Mucosa of descending colon (tissue), 3 donors: ENCODE results near the gene BTNL3. TPM values are rescaled to one million over a fixed set of nuclear protein-coding genes. Genes with fewer than 3 reads are reported as not detected.

Source experiments
- ATAC-seq: fragments of 200-7000 bp; cut with Tn5 transposase; one replicate; pipeline ENCODE4 v1.9.1; 2020; ENCODE audit warnings: mild to moderate bottlenecking, moderate library complexity
- DNase-seq, 3 donors: peaks; one replicate each; pipeline ENCODE4 v3.0.0-alpha.2; 2020
- H3K36me3 ChIP-seq: fragments of 200-600 bp; one replicate; pipeline ENCODE4 v1.8.0; 2021; ENCODE audit warnings: low read depth, mild to moderate bottlenecking
- H3K4me1 ChIP-seq: fragments of 200-600 bp; one replicate; pipeline ENCODE4 v1.8.0; 2021; ENCODE audit warnings: low read depth, mild to moderate bottlenecking
- H3K4me3 ChIP-seq: fragments of 200-600 bp; one replicate; pipeline ENCODE4 v1.8.0; 2021; ENCODE audit warnings: mild to moderate bottlenecking
- H3K9me3 ChIP-seq: fragments of 200-600 bp; one replicate; pipeline ENCODE4 v1.8.0; 2021; ENCODE audit warnings: mild to moderate bottlenecking
- CTCF ChIP-seq: fragments of 200-600 bp; IDR thresholded peaks from one replicate; pipeline ENCODE4 v1.8.0; 2022; ENCODE audit warnings: antibody characterized with exemption, mild to moderate bottlenecking
- intact Hi-C, 2 donors: fragments of 100-400 bp; cut with DNase I in 1 of 2; cut with micrococcal nuclease in 1 of 2; formaldehyde crosslinking; loops; one replicate each; pipeline versions ENCODE4 v1.11.0 to v1.11.1; 2022; cut with DNase I, micrococcal nuclease
- total RNA-seq, 3 donors: library from RNA; stranded (reverse); fragmentation: NEBNext Ultra II Directional in 2 of 3; extraction: Animal tissue kit (Norgen Biotek cat#: 25700) in 2 of 3; gene quantifications; one replicate each; pipeline versions ENCODE4 v1.2.1 to v1.2.4, GENCODE V29; 2021 to 2023
- donor health status: DM: no; HTN: no; CAD: no; lungs with moderate emphysema.
- donor health status: DM: no; HTN: no; CAD: no.
- donor health status: DM: no; HTN: yes; CAD: no.

The BTNL3 gene
- total RNA-seq, 3 donors from 2014 or later = 38.4 to 62.2 (median 46.5) TPM

- intact Hi-C loops = no loop called here
- H3K36me3 ChIP-seq = no peaks in the 10 kb centered on the region
- no peaks in the 10 kb centered on the region for H3K4me1 ChIP-seq
- no peak for ATAC-seq
- no peaks in the 10 kb centered on the region for H3K9me3 ChIP-seq
- no peak overlapping the region for H3K4me3 ChIP-seq
- no peak for DNase-seq
- TF ChIP-seq CTCF = no peak
These were observed 18.3 kb upstream of the BTNL3 start for GRCh38 chr5:180970336-180970735.

- ATAC-seq = peak; percentile 75
- intact Hi-C loops = no loop called here
These were observed 17.8 kb upstream of the BTNL3 start for GRCh38 chr5:180970875-180971274.

GRCh38 chr5:180974612-180975315, 13.9 kb upstream of the BTNL3 start:
- DNase-seq = no peak
- no peak for TF ChIP-seq CTCF
- intact Hi-C loops = no loop called here
- ATAC-seq = no peak
- no peak overlapping the region for H3K4me3 ChIP-seq
- no peaks in the 10 kb centered on the region for H3K9me3 ChIP-seq
- H3K36me3 ChIP-seq = no peaks in the 10 kb centered on the region
- no peaks in the 10 kb centered on the region for H3K4me1 ChIP-seq

More at GRCh38 chr5:180970875-180971274, 17.8 kb upstream of the BTNL3 start:
- H3K36me3 ChIP-seq = no peaks in the 10 kb centered on the region
- H3K4me1 ChIP-seq = no peaks in the 10 kb centered on the region
- no peak overlapping the region for H3K4me3 ChIP-seq
- DNase-seq = no peak
- no peaks in the 10 kb centered on the region for H3K9me3 ChIP-seq
- no peak for TF ChIP-seq CTCF

- no peak for TF ChIP-seq CTCF
- ATAC-seq = no peak
- Histone ChIP-seq H3K36me3 (no peaks in the 10 kb centered on the region), H3K9me3 (no peaks in the 10 kb centered on the region), H3K4me3 (no peak overlapping the region), H3K4me1 (no peaks in the 10 kb centered on the region)
- intact Hi-C loops = no loop called here
- no peak for DNase-seq
These were observed 13.3 kb upstream of the BTNL3 start for GRCh38 chr5:180975338-180975737.

- DNase-seq (no peak), ATAC-seq (peak; percentile 60)
- H3K4me1 ChIP-seq = no peaks in the 10 kb centered on the region
- H3K36me3 ChIP-seq = no peaks in the 10 kb centered on the region
- no peaks in the 10 kb centered on the region for H3K9me3 ChIP-seq
- no peak overlapping the region for H3K4me3 ChIP-seq
- intact Hi-C loops = no loop called here
- no peak for TF ChIP-seq CTCF
These were observed 12.1 kb upstream of the BTNL3 start for GRCh38 chr5:180976518-180976917.
